SH-SY5Y (cell line): ENCODE measurements around the gene CCL17.

Experiments
- GATA2 ChIP-seq: IDR thresholded peaks from 2 replicates; pipeline ENCODE4 v1.6.1; 2011; ENCODE audit warnings: mild to moderate bottlenecking, low read depth, low read length
- GATA3 ChIP-seq: IDR thresholded peaks from 2 replicates; pipeline ENCODE4 v1.6.1; 2011; ENCODE audit warnings: low read depth, mild to moderate bottlenecking, low read length, moderate library complexity

DNA sequence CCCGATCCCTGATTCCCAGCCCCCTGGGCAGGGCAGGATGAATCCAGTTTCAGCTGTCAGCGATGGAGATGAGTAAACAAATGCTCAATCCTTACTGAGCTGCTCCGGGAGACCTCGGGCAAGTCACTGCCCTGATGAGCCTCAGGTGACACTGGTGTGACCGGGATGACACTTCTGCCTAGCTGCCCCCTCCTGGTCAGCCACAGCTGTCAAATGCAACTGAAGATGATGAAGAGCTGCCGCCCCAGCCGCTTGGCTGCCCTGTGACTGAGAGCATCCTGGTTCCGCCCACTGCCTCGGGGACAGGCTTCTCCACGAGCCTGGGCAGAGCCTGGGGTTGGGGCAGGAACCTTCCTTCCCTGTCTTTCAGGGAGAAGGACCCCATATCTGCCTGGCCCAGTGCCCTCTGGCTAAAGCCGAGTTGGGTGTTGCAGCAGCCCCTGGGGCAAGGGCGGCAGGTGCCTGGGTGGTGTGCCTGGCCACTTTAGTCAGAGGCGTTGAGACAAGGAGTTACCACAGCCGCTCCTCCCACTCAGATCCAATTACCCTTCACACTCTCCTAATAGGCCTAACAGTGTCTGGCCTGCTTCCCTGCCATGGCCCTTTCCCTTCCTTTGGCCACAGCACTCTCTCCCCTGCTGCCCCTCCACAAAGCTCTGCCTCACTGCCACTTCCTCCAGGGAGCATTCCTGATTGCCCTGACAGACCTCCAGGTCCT is 5.5 kb downstream of the CCL17 start:
- no peak for TF ChIP-seq GATA3
- TF ChIP-seq GATA2 = no peak
